HG03457 (cell line): ENCODE measurements around the gene ARID3A.
A peak's percentile ranks its signal among the peaks of the same experiment; 100 is the strongest.
"Not testable (repeated sequence)": the region's sequence is repeated elsewhere in the genome, so short reads cannot be mapped to it uniquely, and the experiment has no call there.

Source experiments
- ATAC-seq: cut with Tn5 transposase; IDR thresholded peaks from one replicate; pipeline ENCODE4 v1.9.1; 2021; ENCODE audit warnings: moderate number of reproducible peaks; ENCODE audit not compliant: unreplicated experiment

The ARID3A gene

GRCh38 chr19:925526-926322, at the start of gene ARID3A:
ARID3A (plus strand) TSS chr19:926035; CDS start chr19:929529, 3,494 bp downstream.
- peak; percentile 37 for ATAC-seq

- ATAC-seq: no peak
These were observed 49.7 kb upstream of the ARID3A start for GRCh38 chr19:876089-876488.

- ATAC-seq: no peak
These were observed 49.0 kb upstream of the ARID3A start for GRCh38 chr19:876780-877314.

- not testable (repeated sequence) for ATAC-seq
These were observed 47.7 kb upstream of the ARID3A start for GRCh38 chr19:877992-878660.

- ATAC-seq: not testable (repeated sequence)
These were observed 46.9 kb upstream of the ARID3A start for GRCh38 chr19:878751-879561.

GRCh38 chr19:879711-880438, 46.0 kb upstream of the ARID3A start:
- no peak for ATAC-seq

GRCh38 chr19:881385-882071, 44.3 kb upstream of the ARID3A start:
- ATAC-seq: no peak

GRCh38 chr19:882871-883497, 42.9 kb upstream of the ARID3A start:
- ATAC-seq: no peak

- ATAC-seq: no peak
These were observed 42.1 kb upstream of the ARID3A start for GRCh38 chr19:883661-884211.

- ATAC-seq: no peak
These were observed 41.2 kb upstream of the ARID3A start for GRCh38 chr19:884420-885211.

- ATAC-seq: no peak
These were observed 40.2 kb upstream of the ARID3A start for GRCh38 chr19:885536-886224.

GRCh38 chr19:887072-887471, 38.8 kb upstream of the ARID3A start:
- ATAC-seq: no peak

- ATAC-seq: no peak
These were observed 38.2 kb upstream of the ARID3A start for GRCh38 chr19:887599-887998.

- no peak for ATAC-seq
These were observed 37.1 kb upstream of the ARID3A start for GRCh38 chr19:888581-889385.

- no peak for ATAC-seq
These were observed 36.1 kb upstream of the ARID3A start for GRCh38 chr19:889662-890295.

- ATAC-seq: no peak
These were observed 35.0 kb upstream of the ARID3A start for GRCh38 chr19:890831-891230.
